GM18519 (cell line): ENCODE results near the gene VLDLR.
"Not testable (repeated sequence)": the region's sequence is repeated elsewhere in the genome, so short reads cannot be mapped to it uniquely, and the experiment has no call there.

Experiments used
- ATAC-seq: cut with Tn5 transposase; IDR thresholded peaks from one replicate; pipeline ENCODE4 v1.9.1; 2021; ENCODE audit warnings: mild to moderate bottlenecking, moderate library complexity; ENCODE audit not compliant: unreplicated experiment, low FRiP score

The VLDLR gene

DNA sequence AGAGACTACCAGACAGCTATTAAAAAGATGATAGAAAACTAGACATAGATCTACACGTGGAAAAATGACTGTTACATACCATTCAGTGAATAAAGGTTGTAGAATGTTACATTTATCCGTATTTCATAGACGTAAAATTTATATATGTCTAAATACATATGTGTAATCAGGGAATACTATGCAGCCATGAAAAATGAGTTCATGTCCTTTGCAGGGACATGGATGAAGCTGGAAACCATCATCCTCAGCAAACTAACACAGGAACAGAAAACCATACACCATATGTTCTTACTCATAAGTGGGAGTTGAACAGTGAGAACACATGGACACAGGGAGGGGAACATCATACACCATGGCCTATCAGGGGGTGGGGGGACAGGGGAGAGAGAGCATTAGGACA, 85.7 kb downstream of the VLDLR start:
- not testable (repeated sequence) for ATAC-seq
